IMR-90 (cell line): ENCODE data around the gene CETN1. TPM values are rescaled to one million over a fixed set of nuclear protein-coding genes. Genes with fewer than 3 reads are reported as not detected.

Source experiments
- ATAC-seq: fragments of 200-7000 bp; cut with Tn5 transposase; 2 replicates; pipeline ENCODE4 v1.9.1; 2020; ENCODE audit warnings: low read depth, mild to moderate bottlenecking, moderate library complexity
- BruUV-seq: library from RNA; stranded (reverse); fragments of 400-500 nt; replicated peaks from 2 replicates; lab custom pipeline; 2021; lab: Mats Ljungman, UMichigan
- CTCF ChIA-PET: fragments of 300-600 bp; formaldehyde crosslinking; extraction: SDS; loops from one replicate; lab custom pipeline; 2021; ENCODE audit warnings: antibody characterized with exemption; lab: Yijun Ruan, JAX
- POLR2A ChIA-PET: fragments of 300-600 bp; sonication (Branson Sonifier 250); formaldehyde crosslinking; loops from one replicate; lab custom pipeline; 2022; ENCODE audit warnings: antibody characterized with exemption; ENCODE audit not compliant: unreplicated experiment; lab: Charles Lee
- DNase-seq: peaks from one replicate; pipeline ENCODE4 v3.0.0; 2013
- H2AFZ ChIP-seq: replicated peaks from 2 replicates; pipeline ENCODE3; 2013; ENCODE audit warnings: low read length, mild to moderate bottlenecking; ENCODE audit not compliant: poor library complexity
- H2AK5ac ChIP-seq: 2 replicates; pipeline ENCODE4 v1.6.1; 2013; ENCODE audit warnings: low read depth, low read length, inconsistent platforms
- H2AK9ac ChIP-seq: replicated peaks from 2 replicates; pipeline ENCODE3; 2013; ENCODE audit warnings: mild to moderate bottlenecking, low read depth, low read length, moderate library complexity; ENCODE audit not compliant: poor library complexity
- H2BK120ac ChIP-seq: 2 replicates; pipeline ENCODE4 v1.6.1; 2013; ENCODE audit warnings: low read depth, low read length, inconsistent platforms
- H2BK15ac ChIP-seq: 3 replicates; pipeline ENCODE4 v1.6.1; 2013; ENCODE audit warnings: low read depth, low read length, inconsistent platforms
- H2BK20ac ChIP-seq: 2 replicates; pipeline ENCODE4 v1.6.1; 2013; ENCODE audit warnings: low read depth, mild to moderate bottlenecking, inconsistent platforms, low read length, moderate library complexity
- H2BK5ac ChIP-seq: 2 replicates; pipeline ENCODE4 v1.6.1; 2013; ENCODE audit warnings: mild to moderate bottlenecking, low read depth, low read length, inconsistent platforms; ENCODE audit not compliant: poor library complexity, severe bottlenecking
- H3K14ac ChIP-seq: replicated peaks from 2 replicates; pipeline ENCODE4 v1.6.1; 2013; ENCODE audit warnings: low read depth, low read length, inconsistent platforms
- H3K18ac ChIP-seq: 2 replicates; pipeline ENCODE4 v1.6.1; 2013; ENCODE audit warnings: low read depth, low read length, control low read depth
- H3K23ac ChIP-seq: 2 replicates; pipeline ENCODE4 v1.6.1; 2013; ENCODE audit warnings: low read depth, low read length, inconsistent platforms
- H3K27ac ChIP-seq: 2 replicates; pipeline ENCODE4 v1.5.1; 2013; ENCODE audit warnings: mild to moderate bottlenecking, control low read depth, low read length; ENCODE audit not compliant: insufficient read depth
- H3K27me3 ChIP-seq: 2 replicates; pipeline ENCODE4 v1.6.1; 2013; ENCODE audit warnings: low read length; ENCODE audit not compliant: control insufficient read depth, insufficient read depth
- H3K36me3 ChIP-seq: 2 replicates; pipeline ENCODE4 v1.6.1; 2013; ENCODE audit warnings: low read length, mixed read lengths; ENCODE audit not compliant: control insufficient read depth, insufficient read depth
- H3K4ac ChIP-seq: 2 replicates; pipeline ENCODE4 v1.6.1; 2013; ENCODE audit warnings: low read depth, low read length, inconsistent platforms
- H3K4me1 ChIP-seq: 2 replicates; pipeline ENCODE4 v1.6.1; 2013; ENCODE audit warnings: low read length, mixed read lengths; ENCODE audit not compliant: control insufficient read depth, insufficient read depth
- H3K4me2 ChIP-seq: 2 replicates; pipeline ENCODE4 v1.6.1; 2013; ENCODE audit warnings: low read depth, mild to moderate bottlenecking, control low read depth, low read length, moderate library complexity
- H3K4me3 ChIP-seq: 2 replicates; pipeline ENCODE4 v1.5.1; 2013; ENCODE audit warnings: low read depth, mild to moderate bottlenecking, control low read depth, low read length, moderate library complexity; ENCODE audit not compliant: insufficient read depth
- H3K56ac ChIP-seq: 2 replicates; pipeline ENCODE4 v1.6.1; 2013; ENCODE audit warnings: low read length, inconsistent platforms; ENCODE audit not compliant: insufficient read depth; ENCODE audit errors: extremely low read depth
- H3K79me1 ChIP-seq, 2 experiments: 2 replicates each; pipeline ENCODE4 v1.6.1; 2013; ENCODE audit warnings: low read length in 2 of 2, inconsistent platforms in 1 of 2, low read depth in 1 of 2
- H3K9ac ChIP-seq: 2 replicates; pipeline ENCODE4 v1.6.1; 2013; ENCODE audit warnings: low read depth, low read length, control low read depth
- H3K9me1 ChIP-seq: 2 replicates; pipeline ENCODE4 v1.6.1; 2013; ENCODE audit warnings: low read length, inconsistent platforms; ENCODE audit not compliant: insufficient read depth
- H3K9me3 ChIP-seq: 2 replicates; pipeline ENCODE4 v1.6.1; 2013; ENCODE audit warnings: low read length; ENCODE audit not compliant: control insufficient read depth, insufficient read depth
- H4K20me1 ChIP-seq: 2 replicates; pipeline ENCODE4 v1.6.1; 2013; ENCODE audit warnings: low read length, inconsistent platforms; ENCODE audit not compliant: insufficient read depth
- H4K5ac ChIP-seq: 2 replicates; pipeline ENCODE4 v1.6.1; 2013; ENCODE audit warnings: mild to moderate bottlenecking, low read depth, low read length, control low read depth
- H4K8ac ChIP-seq, 2 experiments: 2 replicates each; pipeline ENCODE4 v1.6.1; 2013; ENCODE audit warnings: low read depth in 2 of 2, low read length in 2 of 2, control low read depth in 1 of 2, inconsistent platforms in 1 of 2
- H4K91ac ChIP-seq: 2 replicates; pipeline ENCODE4 v1.6.1; 2013; ENCODE audit warnings: low read depth, low read length, inconsistent platforms; ENCODE audit not compliant: insufficient read depth
- BHLHE40 ChIP-seq: fragments of 150-350 bp; IDR thresholded peaks from 2 replicates; pipeline ENCODE4 v1.6.1; 2016; ENCODE audit warnings: mild to moderate bottlenecking, low read depth, low read length
- CEBPB ChIP-seq: IDR thresholded peaks from 2 replicates; pipeline ENCODE4 v1.6.1; 2012; ENCODE audit warnings: low read depth, low read length, improper control_type of control experiment
- CHD1 ChIP-seq: IDR thresholded peaks from 2 replicates; pipeline ENCODE4 v1.6.1; 2012; ENCODE audit warnings: low read depth, low read length, improper control_type of control experiment
- FOS ChIP-seq: fragments of 150-350 bp; IDR thresholded peaks from 2 replicates; pipeline ENCODE4 v1.6.1; 2016; ENCODE audit warnings: low read depth, low read length
- MAFK ChIP-seq: IDR thresholded peaks from 2 replicates; pipeline ENCODE4 v1.6.1; 2012; ENCODE audit warnings: low read depth, low read length, improper control_type of control experiment
- MAZ ChIP-seq: IDR thresholded peaks from 2 replicates; pipeline ENCODE4 v1.6.1; 2012; ENCODE audit warnings: low read depth, mild to moderate bottlenecking, low read length, improper control_type of control experiment, moderate library complexity, borderline replicate concordance
- MXI1 ChIP-seq: IDR thresholded peaks from 2 replicates; pipeline ENCODE4 v1.6.1; 2012; ENCODE audit warnings: low read depth, mild to moderate bottlenecking, low read length, moderate library complexity, borderline replicate concordance
- NFE2L2 ChIP-seq: fragments of 150-350 bp; IDR thresholded peaks from 2 replicates; pipeline ENCODE4 v1.6.1; 2016; ENCODE audit warnings: low read depth, mild to moderate bottlenecking, low read length
- POLR2A ChIP-seq: IDR thresholded peaks from 2 replicates; pipeline ENCODE4 v1.6.1; 2012; ENCODE audit warnings: mild to moderate bottlenecking, low read depth, low read length
- RAD21 ChIP-seq: IDR thresholded peaks from 2 replicates; pipeline ENCODE4 v1.6.1; 2012; ENCODE audit warnings: low read length, improper control_type of control experiment
- RCOR1 ChIP-seq: IDR thresholded peaks from 2 replicates; pipeline ENCODE4 v1.6.1; 2012; ENCODE audit warnings: mild to moderate bottlenecking, low read length, improper control_type of control experiment; ENCODE audit not compliant: insufficient replicate concordance
- RFX5 ChIP-seq: IDR thresholded peaks from 2 replicates; pipeline ENCODE4 v1.8.0; 2012; ENCODE audit warnings: low read depth, mild to moderate bottlenecking, low read length, moderate library complexity
- SMC3 ChIP-seq: fragments of 150-350 bp; IDR thresholded peaks from 2 replicates; pipeline ENCODE4 v1.6.1; 2016; ENCODE audit warnings: low read depth, mild to moderate bottlenecking, antibody characterized with exemption, low read length, moderate library complexity
- dilution Hi-C: fragments of 300-500 bp; cut with HindIII; formaldehyde crosslinking; loops from one replicate; pipeline ENCODE4 v1.14.3; 2018; ENCODE audit warnings: low sequenced_read_pairs; ENCODE audit not compliant: unreplicated experiment
- in situ Hi-C: fragments of 300-500 bp; cut with MboI; formaldehyde crosslinking; loops from 3 replicates; pipeline ENCODE4 v1.14.3; 2019; ENCODE audit warnings: low sequenced_read_pairs, inconsistent platforms, mixed read lengths
- intact Hi-C: fragments of 100-400 bp; cut with micrococcal nuclease; formaldehyde crosslinking; loops from 2 replicates; pipeline ENCODE4 v1.10.0; 2022
- polyA plus RNA-seq, 3 experiments: library from polyadenylated mRNA; depleted of rRNA; stranded (reverse); fragments of >200 nt; gene quantifications; 2 replicates each; pipeline ENCODE4 v1.2.3, GENCODE V29; 2012; ENCODE audit warnings: low replicate concordance in 1 of 3
- total RNA-seq: library from RNA; depleted of rRNA; stranded (reverse); fragments of >200 nt; gene quantifications from 2 replicates; pipeline ENCODE4 v1.2.3, GENCODE V29; 2012
- TF ChIP-seq, protein P1 (sequence below): conservative IDR thresholded peaks from 2 replicates; pipeline ENCODE4 v1.5.1; 2012; ENCODE audit warnings: mild to moderate bottlenecking, low read depth, low read length, improper control_type of control experiment
- TF ChIP-seq, protein P2 (sequence below): fragments of 150-350 bp; IDR thresholded peaks from 2 replicates; pipeline ENCODE4 v1.6.1; 2017; ENCODE audit warnings: mild to moderate bottlenecking, antibody characterized with exemption, low read length, low read depth
- TF ChIP-seq, protein P3 (sequence below): fragments of 150-350 bp; IDR thresholded peaks from 2 replicates; pipeline ENCODE4 v1.6.1; 2016; ENCODE audit warnings: low read depth, mild to moderate bottlenecking, low read length, moderate library complexity, borderline replicate concordance

CETN1 gene
- total and polyA plus RNA-seq, 2 of the 4 experiments (the other 2 are of a cell fraction) = not detected

DNA sequence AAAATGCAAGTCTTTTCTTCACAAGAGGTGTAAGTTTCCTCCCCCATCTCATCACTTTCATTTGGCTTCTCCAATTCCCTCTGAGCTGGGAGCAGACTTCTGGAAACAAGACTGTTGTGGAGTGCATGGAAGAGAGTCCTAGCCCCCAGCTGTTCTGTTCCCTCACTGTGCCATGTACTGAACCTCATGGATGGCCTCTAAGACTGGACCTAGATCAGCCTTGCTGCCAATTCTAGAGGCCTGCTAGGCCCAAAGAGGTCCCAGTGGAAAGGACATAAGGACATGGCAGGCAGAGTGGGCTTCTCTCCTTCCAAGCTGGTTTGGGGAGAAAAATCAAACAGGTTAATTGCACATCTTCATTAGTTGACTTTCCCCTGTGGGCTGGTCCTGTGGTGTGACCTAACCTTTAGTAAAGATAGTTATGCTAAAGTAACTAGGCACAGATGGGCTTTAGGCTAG lies 7.3 kb upstream of the CETN1 start:
- H2BK120ac ChIP-seq = no peak overlapping the region
- no peak overlapping the region for H4K5ac ChIP-seq
- H4K8ac ChIP-seq = no peak overlapping the region
- H2AK5ac ChIP-seq = no peak overlapping the region
- no peaks in the 10 kb centered on the region for H3K79me1 ChIP-seq
- in situ Hi-C loops = no loop called here
- no TSS peak for BruUV-seq
- no peak overlapping the region for H3K23ac ChIP-seq
- no peak overlapping the region for H3K4ac ChIP-seq
- dilution Hi-C loops = no loop called here
- intact Hi-C loops = no loop called here
- H2BK15ac ChIP-seq = no peak overlapping the region
- no peaks in the 10 kb centered on the region for H3K4me1 ChIP-seq
- ChIA-PET POLR2A (no interaction called here), CTCF (interaction anchor here (0.5 kb wide), 1 partner anchor 39 kb away, joined by 5 read pairs; no protein-coding TSS in a partner anchor)
- H4K91ac ChIP-seq = no peak overlapping the region
- DNase-seq (no peak), ATAC-seq (no peak)
- H3K56ac ChIP-seq = no peak overlapping the region
- peak overlapping the region; percentile 21 for H2AFZ ChIP-seq
- H2BK20ac ChIP-seq = no peak overlapping the region
- no peak overlapping the region for H3K4me3 ChIP-seq
- H2BK5ac ChIP-seq = no peak overlapping the region
- no peak overlapping the region for H3K18ac ChIP-seq
- H3K27me3 ChIP-seq = peaks cover 48% of the 10 kb centered on the region
- H3K9me1 ChIP-seq = no peaks in the 10 kb centered on the region
- no peak for TF ChIP-seq MXI1
- TF ChIP-seq RCOR1 = no peak
- TF ChIP-seq MAFK = no peak
- no peak for TF ChIP-seq RAD21
- TF ChIP-seq FOS = no peak
- TF ChIP-seq BHLHE40 = no peak
- TF ChIP-seq SMC3 = no peak
- TF ChIP-seq NFE2L2 = no peak
- no peak for TF ChIP-seq POLR2A
- no peak for TF ChIP-seq CHD1
- TF ChIP-seq, protein P1, sequence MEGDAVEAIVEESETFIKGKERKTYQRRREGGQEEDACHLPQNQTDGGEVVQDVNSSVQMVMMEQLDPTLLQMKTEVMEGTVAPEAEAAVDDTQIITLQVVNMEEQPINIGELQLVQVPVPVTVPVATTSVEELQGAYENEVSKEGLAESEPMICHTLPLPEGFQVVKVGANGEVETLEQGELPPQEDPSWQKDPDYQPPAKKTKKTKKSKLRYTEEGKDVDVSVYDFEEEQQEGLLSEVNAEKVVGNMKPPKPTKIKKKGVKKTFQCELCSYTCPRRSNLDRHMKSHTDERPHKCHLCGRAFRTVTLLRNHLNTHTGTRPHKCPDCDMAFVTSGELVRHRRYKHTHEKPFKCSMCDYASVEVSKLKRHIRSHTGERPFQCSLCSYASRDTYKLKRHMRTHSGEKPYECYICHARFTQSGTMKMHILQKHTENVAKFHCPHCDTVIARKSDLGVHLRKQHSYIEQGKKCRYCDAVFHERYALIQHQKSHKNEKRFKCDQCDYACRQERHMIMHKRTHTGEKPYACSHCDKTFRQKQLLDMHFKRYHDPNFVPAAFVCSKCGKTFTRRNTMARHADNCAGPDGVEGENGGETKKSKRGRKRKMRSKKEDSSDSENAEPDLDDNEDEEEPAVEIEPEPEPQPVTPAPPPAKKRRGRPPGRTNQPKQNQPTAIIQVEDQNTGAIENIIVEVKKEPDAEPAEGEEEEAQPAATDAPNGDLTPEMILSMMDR = no peak
- TF ChIP-seq CEBPB = no peak
- TF ChIP-seq, protein P2, sequence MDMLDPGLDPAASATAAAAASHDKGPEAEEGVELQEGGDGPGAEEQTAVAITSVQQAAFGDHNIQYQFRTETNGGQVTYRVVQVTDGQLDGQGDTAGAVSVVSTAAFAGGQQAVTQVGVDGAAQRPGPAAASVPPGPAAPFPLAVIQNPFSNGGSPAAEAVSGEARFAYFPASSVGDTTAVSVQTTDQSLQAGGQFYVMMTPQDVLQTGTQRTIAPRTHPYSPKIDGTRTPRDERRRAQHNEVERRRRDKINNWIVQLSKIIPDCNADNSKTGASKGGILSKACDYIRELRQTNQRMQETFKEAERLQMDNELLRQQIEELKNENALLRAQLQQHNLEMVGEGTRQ = no peak
- no peak for TF ChIP-seq RFX5
- TF ChIP-seq, protein P3, sequence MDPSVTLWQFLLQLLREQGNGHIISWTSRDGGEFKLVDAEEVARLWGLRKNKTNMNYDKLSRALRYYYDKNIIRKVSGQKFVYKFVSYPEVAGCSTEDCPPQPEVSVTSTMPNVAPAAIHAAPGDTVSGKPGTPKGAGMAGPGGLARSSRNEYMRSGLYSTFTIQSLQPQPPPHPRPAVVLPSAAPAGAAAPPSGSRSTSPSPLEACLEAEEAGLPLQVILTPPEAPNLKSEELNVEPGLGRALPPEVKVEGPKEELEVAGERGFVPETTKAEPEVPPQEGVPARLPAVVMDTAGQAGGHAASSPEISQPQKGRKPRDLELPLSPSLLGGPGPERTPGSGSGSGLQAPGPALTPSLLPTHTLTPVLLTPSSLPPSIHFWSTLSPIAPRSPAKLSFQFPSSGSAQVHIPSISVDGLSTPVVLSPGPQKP = no peak
- no peak for TF ChIP-seq MAZ
- no peaks in the 10 kb centered on the region for H3K9me3 ChIP-seq
- H4K20me1 ChIP-seq = no peaks in the 10 kb centered on the region
- H3K14ac ChIP-seq = no peak overlapping the region
- no peak overlapping the region for H2AK9ac ChIP-seq
- no peak overlapping the region for H3K4me2 ChIP-seq
- H3K9ac ChIP-seq = no peak overlapping the region
- no peaks in the 10 kb centered on the region for H3K36me3 ChIP-seq
- no peak overlapping the region for H3K27ac ChIP-seq
